Hematopoietic multipotent progenitor cell treated with erythropoietin and hydrocortisone succinate and interleukin-3 and kit ligand, for 17 days (in vitro differentiated cells): ENCODE data around the gene OR11H7.
"Not testable (repeated sequence)": the region's sequence is repeated elsewhere in the genome, so short reads cannot be mapped to it uniquely, and the experiment has no call there.

Source experiments
- DNase-seq: peaks from one replicate; pipeline ENCODE4 v3.0.0-alpha.2; 2015; ENCODE audit warnings: low spot score

OR11H7 gene

DNA sequence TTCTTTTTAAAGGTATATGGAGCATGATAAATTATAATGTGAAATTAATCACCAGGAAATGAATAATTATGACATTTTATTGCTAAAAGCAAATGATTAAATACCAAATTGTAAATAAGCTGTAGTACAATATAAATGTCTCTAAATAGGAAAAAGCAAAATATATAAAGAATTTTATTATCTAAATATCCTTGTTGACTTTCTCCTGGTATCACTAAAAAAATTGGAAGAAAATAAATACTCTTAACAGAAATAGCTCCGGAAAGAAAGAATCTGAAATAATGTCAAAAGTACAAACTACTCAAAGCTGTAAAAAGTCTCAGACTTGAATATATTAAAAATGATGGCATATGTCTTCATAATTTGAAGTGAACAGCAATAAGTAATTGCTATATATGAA is at the start of gene OR11H7:
OR11H7 (plus strand) TSS at position 301 of the 400 bp plus-strand sequence.
- DNase-seq: no peak

GRCh38 chr14:20179218-20179617 is 49.6 kb upstream of the OR11H7 start:
- no peak for DNase-seq

- DNase-seq: no peak
Measured at GRCh38 chr14:20179880-20180279, 48.9 kb upstream of the OR11H7 start.

GRCh38 chr14:20180486-20180885 is 48.3 kb upstream of the OR11H7 start:
- no peak for DNase-seq

- no peak for DNase-seq
Measured at GRCh38 chr14:20184181-20184580, 44.6 kb upstream of the OR11H7 start.

DNA sequence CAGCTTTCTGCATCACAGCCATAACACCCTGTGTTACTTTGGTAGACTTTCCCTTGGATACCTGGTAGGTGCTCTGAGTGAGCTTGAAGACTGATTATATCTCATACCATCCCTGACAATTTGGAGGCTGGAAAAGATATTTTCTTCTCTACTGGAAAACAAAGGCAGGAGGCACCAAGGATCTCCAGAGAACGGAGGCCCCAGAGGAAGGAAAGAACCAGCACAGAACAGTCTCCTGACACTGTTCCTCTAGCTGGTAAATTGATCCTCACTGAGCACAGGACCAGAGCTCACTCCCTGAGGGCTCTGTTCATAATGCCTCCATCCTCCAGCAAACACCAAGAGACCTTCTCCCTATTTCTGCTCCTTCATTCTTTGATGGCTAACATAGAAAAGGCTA is 38.2 kb upstream of the OR11H7 start, which contains the start of gene OR11G2:
OR11G2 (plus strand) TSS at position 301 of the 400 bp plus-strand sequence. CDS start 6,542 bp downstream, outside the sequence.
- DNase-seq: no peak

DNA sequence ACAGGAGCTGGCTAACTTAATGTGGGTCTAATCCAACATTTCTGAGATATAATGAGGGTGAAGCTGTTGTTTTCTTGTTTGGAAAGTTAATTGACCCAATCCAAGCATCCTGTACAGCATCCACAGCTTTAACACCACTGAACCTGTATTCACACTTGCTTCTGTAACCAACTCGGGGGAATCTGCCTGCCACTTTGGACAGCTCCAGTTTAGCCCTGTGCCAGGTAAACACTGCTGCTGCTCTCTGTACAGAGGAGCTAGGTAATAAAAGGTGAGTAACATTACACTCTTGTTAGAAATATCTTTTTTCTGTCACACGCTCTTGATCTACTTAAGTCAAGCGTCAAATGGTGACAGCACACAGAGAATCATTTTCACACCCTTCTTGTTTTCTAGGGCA is 37.4 kb upstream of the OR11H7 start:
- DNase-seq: no peak

DNA sequence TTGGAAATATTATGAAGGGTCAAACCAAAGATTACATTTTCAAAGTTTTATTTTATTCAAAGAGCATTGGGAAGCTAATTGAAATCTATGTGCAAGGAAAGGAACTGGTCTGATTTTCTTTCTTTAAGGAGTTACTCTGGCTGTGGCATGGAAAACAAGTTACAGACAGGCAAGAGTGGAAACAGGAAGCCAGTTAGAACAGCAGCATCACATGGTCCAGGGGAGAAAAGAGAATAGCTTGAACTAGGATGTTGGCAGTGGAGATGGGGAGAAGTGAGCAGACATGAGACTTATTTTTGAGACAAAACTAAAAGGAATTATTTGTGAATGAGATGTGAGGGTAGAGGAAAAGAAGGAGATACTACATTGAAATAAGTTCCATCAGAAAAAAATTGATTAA is 34.7 kb upstream of the OR11H7 start:
- no peak for DNase-seq

DNA sequence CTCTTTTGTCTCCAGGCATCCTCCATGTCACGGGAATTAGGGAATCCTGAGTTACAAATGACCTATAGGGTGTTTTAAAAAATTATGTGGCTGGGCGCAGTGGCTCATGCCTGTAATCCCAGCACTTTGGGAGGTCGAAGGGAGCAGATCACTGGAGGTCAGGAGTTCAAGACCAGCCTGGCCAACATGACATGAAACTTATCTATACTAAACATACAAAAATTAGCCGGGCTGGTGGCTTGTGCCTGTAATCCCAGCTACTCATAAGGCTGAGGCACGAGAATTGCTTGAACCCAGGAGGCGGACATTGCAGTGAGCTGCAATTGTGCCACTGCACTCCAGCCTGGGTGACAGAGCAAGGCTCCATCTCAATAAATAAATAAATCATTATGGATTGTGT is 33.6 kb upstream of the OR11H7 start:
- not testable (repeated sequence) for DNase-seq

DNA sequence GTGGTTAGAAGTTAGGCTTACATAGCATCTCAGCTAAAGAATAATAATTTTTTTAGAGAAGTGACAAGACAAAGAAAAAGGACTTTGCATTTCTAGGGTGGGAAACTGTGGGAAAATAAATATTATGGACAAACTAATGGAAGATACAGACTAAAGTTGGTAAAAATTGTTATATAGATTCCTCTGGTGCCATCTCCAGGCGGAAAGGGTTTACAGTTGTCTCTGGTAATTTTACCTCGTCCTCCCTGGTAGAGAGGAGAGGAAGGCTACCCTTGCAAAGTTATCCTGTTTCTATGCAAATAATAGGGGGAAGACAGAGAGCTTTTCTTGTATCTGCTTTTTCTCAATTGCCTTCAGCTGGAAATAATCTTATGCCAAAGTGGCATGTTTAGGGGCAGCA is 32.9 kb upstream of the OR11H7 start:
- no peak for DNase-seq

- DNase-seq: no peak
Measured at GRCh38 chr14:20197459-20197858, 31.3 kb upstream of the OR11H7 start.

GRCh38 chr14:20198991-20199390 is 29.8 kb upstream of the OR11H7 start:
- DNase-seq: no peak

GRCh38 chr14:20204721-20205120 is 24.1 kb upstream of the OR11H7 start:
- DNase-seq: no peak

DNA sequence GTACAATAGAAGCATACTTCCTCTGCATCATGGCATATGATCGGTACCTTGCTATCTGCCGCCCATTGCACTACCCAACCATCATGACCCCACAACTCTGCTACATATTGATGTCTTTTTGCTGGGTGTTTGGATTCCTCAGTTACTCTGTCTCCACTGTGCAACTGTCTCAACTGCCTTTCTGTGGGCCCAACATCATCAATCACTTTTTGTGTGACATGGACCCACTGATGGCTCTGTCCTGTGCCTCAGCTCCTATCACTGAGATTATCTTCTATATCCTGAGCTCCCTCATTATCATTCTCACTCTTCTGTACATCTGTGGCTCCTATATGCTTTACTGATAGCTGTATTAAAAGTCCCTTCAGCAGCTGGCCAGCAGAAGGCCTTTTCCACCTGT is 19.2 kb upstream of the OR11H7 start:
- DNase-seq: no peak

DNA sequence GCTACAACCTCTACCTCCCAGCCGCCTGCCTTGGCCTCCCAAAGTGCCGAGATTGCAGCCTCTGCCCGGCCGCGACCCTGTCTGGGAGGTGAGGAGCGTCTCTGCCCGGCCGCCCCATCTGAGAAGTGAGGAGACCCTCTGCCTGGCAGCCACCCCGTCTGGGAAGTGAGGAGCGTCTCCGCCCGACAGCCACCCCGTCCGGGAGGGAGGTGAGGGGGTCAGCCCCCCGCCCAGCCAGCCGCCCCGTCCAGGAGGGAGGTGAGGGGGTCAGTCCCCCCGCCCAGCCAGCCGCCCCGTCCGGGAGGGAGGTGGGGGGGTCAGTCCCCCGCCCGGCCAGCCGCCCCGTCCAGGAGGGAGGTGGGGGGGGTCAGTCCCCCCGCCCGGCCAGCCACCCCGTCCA is 16.4 kb upstream of the OR11H7 start:
- not testable (repeated sequence) for DNase-seq

GRCh38 chr14:20215196-20215595 is 13.6 kb upstream of the OR11H7 start:
- no peak for DNase-seq

GRCh38 chr14:20219033-20219432 is 9.7 kb upstream of the OR11H7 start:
- no peak for DNase-seq

DNA sequence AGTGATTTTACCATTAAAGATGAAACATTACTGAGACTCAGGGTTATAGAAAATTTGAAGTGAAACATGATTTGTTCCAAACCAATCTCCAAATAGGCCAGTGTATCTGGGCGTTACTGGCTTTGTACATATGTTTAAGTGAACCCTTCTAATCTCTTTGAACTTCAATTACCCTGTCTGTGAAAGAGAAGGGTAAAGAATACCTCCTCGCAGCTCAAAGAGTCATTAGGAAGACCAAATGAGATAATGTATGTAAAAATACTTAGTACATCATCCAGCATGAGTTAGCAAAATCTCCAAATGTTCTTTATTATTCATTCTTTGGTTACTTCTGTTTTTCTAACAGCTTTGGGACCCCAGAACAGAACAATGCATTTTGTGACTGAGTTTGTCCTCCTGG is 5.4 kb upstream of the OR11H7 start, which contains the start of gene OR11H6:
OR11H6 (plus strand) TSS at position 301 of the 400 bp plus-strand sequence; CDS start at position 301, 0 bp downstream.
- DNase-seq: no peak

GRCh38 chr14:20235415-20235814 is 6.6 kb downstream of the OR11H7 start:
- not testable (repeated sequence) for DNase-seq

- DNase-seq: no peak
Measured at GRCh38 chr14:20247646-20248246, 19.0 kb downstream of the OR11H7 start.

DNA sequence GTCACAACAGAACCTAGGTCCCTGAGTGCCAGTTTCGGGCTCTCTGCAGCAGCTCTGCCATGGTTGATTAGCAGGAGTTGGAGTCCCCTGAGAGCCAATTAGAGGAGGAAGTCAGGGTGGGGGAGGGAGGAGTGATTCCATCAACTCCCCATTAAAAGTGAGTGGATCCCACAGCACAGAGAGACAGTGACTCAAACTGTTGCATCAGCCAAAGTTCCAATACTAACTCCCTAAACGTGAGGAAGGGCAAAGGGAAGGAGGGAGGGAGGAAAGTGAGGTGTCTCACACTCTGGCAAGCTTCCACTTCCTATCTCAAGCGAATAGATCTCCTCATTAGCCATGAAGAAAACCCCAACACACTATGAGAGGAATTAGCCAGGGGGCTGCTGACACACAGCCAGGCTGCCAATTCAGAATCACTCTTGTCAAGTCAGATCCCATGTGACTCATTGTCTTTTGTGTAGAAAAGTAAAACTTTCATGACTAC is 33.9 kb downstream of the OR11H7 start:
- DNase-seq: no peak

- DNase-seq: not testable (repeated sequence)
Measured at GRCh38 chr14:20264361-20264760, 35.6 kb downstream of the OR11H7 start.

- DNase-seq: no peak
Measured at GRCh38 chr14:20274062-20274461, 45.3 kb downstream of the OR11H7 start.

DNA sequence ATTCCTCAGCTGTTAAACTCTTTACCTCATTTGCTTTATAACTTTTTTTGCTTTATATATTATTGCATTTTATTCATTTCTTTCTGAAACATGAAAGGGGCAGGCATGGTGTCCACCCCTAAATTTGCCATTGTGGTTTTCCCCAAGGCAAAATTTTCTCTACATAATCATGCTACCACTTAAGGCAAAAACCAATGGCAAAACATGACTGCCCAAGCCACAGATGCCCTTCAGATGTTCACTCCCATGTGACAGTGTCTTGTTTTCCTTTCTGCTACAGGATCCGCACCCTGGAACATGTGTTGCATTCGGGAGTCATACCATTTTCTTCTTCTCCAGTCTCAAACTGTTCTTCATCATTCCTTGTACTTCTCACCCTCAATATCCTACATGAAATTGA is 48.6 kb downstream of the OR11H7 start:
- DNase-seq: no peak
